Stimulated activated CD4-positive, alpha-beta T cell treated with anti-CD3 and anti-CD28 coated beads, Interleukin-2, amount 100 ng/mL, for 4 hours (primary cell): Measurements from ENCODE around the gene PLEKHG4.

Experiments used
- DNase-seq: peaks from one replicate; pipeline ENCODE4 v3.0.0-alpha.2; 2020; ENCODE audit warnings: low read depth

PLEKHG4 gene

DNA sequence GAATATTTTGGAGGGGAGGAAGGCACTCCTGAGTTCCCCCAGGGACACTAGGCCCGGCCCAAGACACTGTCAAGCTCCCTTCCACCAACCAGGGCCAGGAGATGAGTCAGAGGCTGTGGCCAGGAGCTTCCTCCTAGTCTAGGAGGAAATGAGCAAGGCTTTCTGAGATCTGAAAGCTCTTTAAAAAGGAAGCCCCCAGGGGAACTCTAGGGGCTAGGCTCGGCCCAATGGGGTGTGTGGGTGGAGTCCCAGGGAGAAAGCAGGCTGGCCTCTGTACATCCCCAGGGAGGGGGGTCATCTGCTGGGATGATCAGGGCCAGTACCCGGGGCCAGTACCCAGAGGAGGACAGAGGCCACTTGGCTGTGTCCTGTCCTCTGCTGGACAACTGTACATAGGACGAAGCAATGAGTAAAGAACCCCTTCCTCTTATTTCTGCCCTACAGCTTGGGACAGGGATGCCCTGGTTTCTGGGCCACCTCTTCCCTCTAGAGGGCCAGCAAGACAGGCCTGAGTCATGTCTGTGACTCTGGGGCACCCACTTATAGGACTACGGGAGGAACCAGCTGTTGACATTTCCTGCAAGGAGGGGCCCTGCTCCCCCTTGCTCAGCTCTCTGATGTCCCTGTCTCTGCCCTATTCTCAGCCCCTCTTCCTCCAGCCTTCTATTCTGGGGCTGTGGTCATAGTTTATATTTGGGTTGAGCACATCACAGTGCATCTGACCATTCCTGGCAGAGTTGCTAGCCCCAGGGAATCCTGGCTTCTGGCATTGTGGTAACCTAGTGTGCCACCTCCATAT is 34.7 kb upstream of the PLEKHG4 start:
- peak; percentile 66 for DNase-seq

DNA sequence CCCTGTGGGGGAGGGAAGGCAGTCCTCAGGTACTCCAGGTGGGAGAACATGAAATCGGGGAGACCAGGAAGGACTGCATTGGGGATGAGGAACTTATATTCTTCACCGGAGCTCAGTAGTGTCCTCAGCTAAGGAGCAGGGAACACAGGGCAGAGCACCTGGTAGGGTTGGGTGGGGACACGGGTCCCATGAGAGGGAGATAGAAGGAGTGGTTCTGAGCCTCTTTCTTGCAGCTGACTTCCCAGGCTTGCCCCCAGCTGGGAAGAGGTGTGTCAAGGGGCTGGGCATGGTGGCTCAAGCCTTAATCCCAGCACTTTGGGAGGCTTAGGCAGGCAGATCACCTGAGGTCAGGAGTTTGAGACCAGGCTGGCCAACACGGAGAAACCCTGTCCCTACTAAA is 34.1 kb upstream of the PLEKHG4 start:
- DNase-seq: no peak

- DNase-seq: no peak
Observed at GRCh38 chr16:67245674-67246080, 33.7 kb upstream of the PLEKHG4 start.

GRCh38 chr16:67246081-67246755 is 33.1 kb upstream of the PLEKHG4 start:
- no peak for DNase-seq

DNA sequence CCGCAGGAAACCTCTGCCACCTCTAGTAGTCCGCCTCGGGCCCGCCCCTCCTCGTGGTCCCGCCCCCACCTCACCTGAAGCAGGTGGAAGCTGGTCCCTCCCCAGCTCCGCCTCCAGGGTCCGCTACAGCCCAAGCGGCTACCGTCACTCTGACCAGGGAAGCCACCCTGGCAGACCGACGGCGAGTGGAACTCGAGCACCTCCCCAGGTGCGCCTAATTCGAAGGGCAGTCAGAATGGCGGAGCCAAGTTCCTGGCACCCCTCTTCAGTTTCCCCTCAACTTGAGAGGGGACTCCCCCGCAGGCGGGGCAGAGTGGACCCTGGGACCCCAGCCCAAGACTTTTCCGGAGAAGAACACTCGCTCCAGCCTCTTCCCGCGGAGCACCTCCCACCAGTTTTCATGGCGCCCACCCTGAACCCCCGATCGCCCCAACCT is 32.6 kb upstream of the PLEKHG4 start:
- DNase-seq: no peak

GRCh38 chr16:67247192-67248072 is 31.9 kb upstream of the PLEKHG4 start, which contains the start of gene FHOD1:
TSS of gene FHOD1 (minus strand) at chr16:67247481. CDS start at chr16:67247410, 71 bp downstream.
- peak; percentile 92 for DNase-seq

DNA sequence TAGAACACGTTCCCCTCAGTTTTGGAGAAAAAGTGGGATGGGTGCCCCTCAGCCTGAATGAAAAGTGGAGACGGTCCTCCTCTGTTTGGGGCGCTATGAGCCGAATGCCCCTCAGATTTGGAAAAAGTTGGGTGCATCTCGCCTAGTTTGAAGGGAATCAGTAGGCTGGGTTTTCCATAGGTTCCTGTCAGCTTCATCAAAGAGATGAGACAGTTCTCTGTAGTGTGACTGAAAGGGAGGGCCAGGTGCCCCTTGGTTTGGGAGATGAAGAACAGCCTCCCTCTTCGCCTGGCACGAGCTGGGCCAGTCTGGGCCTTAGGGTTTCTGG is 31.3 kb upstream of the PLEKHG4 start:
- DNase-seq: no peak

DNA sequence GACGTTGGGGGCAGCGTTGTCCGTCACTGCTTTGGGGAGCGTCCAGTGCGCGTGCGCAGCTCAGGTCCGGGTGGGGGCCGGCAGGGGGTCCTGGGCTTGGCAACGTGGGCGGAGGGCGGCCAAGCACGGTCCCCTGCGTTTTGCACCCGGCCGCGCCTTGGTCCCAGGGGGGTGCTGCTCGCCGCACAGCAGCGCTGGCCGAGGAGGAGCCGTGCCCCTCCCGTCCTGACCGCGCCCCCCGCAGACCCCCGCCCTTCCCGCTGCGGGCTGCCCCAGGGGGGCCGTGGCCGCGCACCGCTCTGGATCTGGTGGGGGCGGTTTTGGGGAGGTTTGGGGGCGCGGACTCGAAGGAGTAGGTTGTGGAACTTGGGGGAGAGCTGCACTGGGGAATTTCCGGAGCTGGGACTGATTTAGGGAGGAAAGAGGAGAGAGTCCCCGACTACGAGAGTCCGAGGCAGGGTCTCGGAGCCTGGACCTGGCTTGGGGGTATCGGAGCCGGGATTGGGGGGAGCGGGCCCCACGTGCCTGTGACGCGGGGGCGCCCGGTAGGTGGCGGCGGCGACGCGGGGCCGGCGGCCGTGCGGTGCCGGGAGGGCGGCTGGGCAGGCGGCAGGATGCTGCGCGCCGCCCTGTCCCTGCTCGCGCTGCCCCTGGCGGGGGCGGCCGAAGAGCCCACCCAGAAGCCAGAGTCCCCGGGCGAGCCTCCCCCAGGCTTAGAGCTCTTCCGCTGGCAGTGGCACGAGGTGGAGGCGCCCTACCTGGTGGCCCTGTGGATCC is 30.7 kb upstream of the PLEKHG4 start, which contains the start of gene SLC9A5:
Gene SLC9A5, plus strand, starts transcription at position 579 of the 777 bp plus-strand sequence. Its CDS starts 36 bp downstream, at position 615.
- no peak for DNase-seq

DNA sequence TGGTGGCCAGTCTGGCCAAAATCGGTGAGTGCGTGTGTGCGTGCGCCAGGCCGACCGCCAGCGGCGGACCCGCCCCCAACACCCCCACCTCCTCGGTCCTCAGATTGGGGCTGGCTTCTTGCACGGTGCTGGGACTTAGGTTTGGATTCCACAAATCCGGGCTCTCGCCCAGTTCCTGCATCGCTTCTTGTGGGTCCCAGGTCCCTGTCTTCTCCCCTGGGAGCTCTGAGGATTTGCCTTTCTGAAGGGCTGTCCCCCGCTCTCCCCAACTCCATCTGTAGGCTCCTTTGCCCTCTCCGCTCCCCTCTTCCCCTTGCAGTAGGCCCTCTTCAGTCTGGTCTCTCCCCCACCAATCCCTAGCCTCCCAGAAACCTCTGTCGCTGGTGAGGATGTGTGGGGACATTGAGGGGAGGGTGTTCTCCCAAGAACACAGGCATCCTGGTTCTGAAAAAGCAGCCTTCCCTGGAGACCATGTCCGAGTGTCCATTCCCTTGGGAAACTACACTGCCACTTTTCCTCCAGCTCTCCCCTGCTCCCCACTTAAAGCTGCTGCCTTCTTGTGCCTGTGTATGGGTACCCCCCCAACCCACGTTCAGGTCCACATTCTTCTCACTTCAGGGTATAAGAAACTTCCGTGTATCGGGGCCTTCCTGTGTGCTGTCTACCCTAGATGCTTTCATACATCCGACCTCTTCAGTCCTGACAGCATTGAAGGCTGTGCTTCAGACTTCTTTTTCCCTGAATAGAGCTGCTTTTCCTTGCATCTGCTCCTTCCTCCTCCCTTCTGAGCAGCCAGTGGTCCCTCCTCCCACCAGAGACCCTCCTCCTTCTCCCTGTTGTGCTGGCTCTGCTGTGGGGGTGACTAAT is 29.9 kb upstream of the PLEKHG4 start:
- DNase-seq: no peak

GRCh38 chr16:67250045-67250327 is 29.3 kb upstream of the PLEKHG4 start:
- DNase-seq: no peak

- no peak for DNase-seq
Observed at GRCh38 chr16:67252609-67253497, 26.5 kb upstream of the PLEKHG4 start.

DNA sequence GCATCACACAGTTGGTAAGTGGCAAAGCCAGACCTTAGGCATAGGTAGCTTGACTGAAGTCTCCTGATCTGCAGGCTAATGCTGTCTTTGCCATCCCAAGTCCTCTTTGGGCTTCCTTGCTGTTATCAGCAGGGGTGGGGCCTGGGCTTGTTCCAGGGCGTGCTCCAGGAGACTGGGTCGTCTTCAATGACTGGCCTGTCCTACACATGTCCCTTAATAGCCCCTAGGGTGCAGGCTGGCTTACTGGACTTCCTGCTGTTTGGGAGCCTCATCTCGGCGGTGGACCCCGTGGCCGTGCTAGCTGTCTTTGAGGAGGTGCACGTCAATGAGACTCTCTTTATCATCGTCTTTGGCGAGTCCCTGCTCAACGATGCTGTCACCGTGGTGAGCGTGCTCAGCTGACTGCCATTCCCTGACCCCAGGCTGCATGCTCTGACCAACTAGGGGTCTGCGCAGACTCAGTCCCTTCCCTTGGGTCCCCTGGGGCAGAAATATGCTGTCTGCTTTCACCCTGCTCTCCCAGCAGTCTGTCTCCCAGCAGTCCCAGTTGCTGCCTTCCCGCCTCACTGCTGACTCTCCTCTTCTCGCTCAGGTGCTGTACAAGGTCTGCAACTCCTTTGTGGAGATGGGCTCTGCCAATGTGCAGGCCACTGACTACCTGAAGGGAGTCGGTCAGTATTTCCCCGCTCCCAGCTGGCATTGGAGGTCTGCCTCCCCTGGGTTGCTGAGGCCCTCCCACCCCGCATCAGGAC is 24.4 kb upstream of the PLEKHG4 start:
- no peak for DNase-seq

DNA sequence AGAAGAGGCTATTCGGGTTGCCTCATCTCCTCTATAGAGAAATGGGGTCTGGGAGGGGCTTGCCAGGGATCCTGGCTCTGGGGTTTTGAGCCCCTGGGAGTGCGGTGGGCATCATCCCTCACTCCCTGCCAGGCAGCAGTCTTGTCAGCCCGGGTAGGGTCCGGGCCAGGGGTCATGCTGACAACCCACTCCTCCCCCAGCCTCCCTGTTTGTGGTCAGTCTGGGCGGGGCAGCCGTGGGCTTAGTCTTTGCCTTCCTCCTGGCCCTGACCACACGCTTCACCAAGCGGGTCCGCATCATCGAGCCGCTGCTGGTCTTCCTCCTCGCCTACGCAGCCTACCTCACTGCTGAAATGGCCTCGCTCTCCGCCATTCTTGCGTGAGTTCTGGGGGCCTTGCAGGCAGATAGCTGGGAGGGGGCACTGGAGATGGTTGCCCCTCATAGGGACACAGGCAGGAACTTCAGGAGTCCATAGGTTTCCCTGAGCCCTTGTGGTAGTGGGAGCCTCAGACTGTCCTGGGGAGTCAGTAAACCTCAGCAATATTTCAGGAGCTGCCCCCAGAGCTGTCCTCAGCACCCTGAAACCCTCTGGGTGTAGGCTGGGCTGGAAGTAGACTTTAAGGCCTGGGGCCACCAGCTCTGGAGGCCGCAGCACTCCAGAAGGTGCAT is 23.6 kb upstream of the PLEKHG4 start:
- DNase-seq: no peak

DNA sequence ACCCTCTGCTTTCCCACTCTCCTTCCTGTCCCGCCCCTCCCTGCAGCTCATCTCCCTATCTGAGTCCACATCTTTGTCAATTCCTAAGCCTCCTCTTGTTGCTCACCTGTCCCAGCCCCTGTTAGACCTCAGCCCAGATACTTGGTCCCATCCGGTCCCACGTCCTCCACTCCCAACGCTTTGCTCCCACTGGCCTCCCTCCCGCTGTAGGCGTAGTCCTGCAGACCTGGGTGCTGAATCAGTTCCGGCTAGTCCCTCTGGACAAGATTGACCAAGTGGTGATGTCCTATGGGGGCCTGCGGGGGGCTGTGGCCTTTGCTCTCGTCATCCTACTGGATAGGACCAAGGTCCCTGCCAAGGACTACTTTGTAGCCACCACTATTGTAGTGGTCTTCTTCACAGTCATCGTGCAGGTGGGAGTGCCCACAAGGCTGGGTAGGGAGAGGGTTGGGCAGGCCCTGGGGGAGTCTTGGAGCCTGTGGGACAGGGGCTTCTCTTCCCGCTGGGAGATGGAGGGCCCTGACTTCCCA is 22.6 kb upstream of the PLEKHG4 start:
- DNase-seq: no peak

GRCh38 chr16:67257486-67258160 is 21.7 kb upstream of the PLEKHG4 start:
- DNase-seq: no peak

DNA sequence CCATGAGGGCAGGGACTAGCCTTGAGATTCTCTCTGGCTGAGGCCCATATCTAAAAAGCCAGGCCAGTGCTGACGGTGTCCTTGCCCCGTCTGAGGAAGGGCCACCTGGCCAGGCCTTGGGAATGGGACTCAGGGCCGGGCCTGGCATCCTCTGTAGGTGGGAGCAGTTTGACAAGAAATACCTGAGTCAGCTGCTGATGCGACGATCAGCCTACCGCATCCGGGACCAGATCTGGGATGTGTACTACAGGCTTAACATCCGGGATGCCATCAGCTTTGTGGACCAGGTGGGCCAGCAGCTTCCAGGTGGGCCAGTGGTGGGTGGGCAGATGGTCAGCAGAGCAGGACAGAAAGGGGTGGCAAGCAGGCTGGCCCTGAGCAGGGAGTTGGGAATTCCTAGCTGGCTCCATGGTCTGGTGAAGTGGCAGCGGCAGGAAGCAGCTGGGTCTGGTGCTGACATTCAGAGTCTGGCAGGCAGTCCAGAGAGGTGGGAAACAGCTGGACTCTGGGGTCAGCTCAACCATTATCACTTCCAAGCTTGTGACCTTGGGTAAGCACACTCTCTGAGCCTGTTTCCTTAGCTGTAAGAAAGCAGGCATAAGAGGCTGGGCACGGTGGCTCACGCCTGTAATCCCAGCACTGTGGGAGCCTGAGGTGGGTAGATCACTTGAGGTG is 21.0 kb upstream of the PLEKHG4 start:
- no peak for DNase-seq

GRCh38 chr16:67259705-67260104 is 19.6 kb upstream of the PLEKHG4 start:
- DNase-seq: no peak
